ENCODE measurements around the gene PCDHA2. TPM values are rescaled to one million over a fixed set of nuclear protein-coding genes. Genes with fewer than 3 reads are reported as not detected.

PCDHA2 gene
- total and polyA plus RNA-seq, 2 donors (not counting 3 experiments of a cell fraction or from before 2014, with no cell fraction given) = not detected

DNA sequence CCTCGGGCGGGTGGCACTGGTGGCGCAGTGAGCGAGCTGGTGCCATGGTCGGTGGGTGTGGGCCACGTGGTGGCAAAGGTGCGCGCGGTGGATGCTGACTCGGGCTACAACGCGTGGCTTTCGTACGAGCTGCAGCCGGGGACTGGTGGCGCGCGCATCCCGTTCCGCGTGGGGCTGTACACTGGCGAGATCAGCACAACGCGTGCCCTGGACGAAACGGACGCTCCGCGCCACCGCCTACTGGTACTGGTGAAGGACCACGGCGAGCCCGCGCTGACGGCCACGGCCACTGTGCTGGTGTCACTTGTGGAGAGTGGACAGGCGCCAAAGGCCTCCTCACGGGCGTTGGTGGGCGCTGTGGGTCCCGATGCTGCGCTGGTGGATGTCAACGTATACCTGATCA lies 14.2 kb downstream of the PCDHA2 start:
- CTCF ChIA-PET = no interaction called here
- dilution Hi-C loops (cut with MboI; ENCODE audit: extremely low pct_ligation_motif_present, low sequenced_read_pairs) = no loop called here
- TF ChIP-seq JUN (IDR thresholded peaks at IDR 0.05; ENCODE audit: borderline replicate concordance, insufficient read depth, insufficient read length, low read depth) = no peak
- no peak for TF ChIP-seq GATA2 (IDR thresholded peaks at IDR 0.05; ENCODE audit: insufficient read depth, insufficient read length, low read depth, low read length)
- TF ChIP-seq MYC (IDR thresholded peaks at IDR 0.05; ENCODE audit: low read depth, low read length) = no peak
- TF ChIP-seq EZH2 (IDR thresholded peaks at IDR 0.05; ENCODE audit: borderline replicate concordance, low read depth, low read length, severe bottlenecking) = no peak
- TF ChIP-seq POLR2AphosphoS5 (IDR thresholded peaks at IDR 0.05; ENCODE audit: insufficient read depth, low read depth, low read length) = no peak
- TF ChIP-seq FOS (IDR thresholded peaks at IDR 0.05; ENCODE audit: borderline replicate concordance, insufficient read depth, low read length) = no peak
- TF ChIP-seq, protein P1, sequence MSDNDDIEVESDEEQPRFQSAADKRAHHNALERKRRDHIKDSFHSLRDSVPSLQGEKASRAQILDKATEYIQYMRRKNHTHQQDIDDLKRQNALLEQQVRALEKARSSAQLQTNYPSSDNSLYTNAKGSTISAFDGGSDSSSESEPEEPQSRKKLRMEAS (IDR thresholded peaks at IDR 0.05; ENCODE audit: insufficient read depth, insufficient read length) = no peak
- TF ChIP-seq POLR2A (IDR thresholded peaks at IDR 0.05; ENCODE audit: low read depth, low read length) = no peak
- TF ChIP-seq, protein P2, sequence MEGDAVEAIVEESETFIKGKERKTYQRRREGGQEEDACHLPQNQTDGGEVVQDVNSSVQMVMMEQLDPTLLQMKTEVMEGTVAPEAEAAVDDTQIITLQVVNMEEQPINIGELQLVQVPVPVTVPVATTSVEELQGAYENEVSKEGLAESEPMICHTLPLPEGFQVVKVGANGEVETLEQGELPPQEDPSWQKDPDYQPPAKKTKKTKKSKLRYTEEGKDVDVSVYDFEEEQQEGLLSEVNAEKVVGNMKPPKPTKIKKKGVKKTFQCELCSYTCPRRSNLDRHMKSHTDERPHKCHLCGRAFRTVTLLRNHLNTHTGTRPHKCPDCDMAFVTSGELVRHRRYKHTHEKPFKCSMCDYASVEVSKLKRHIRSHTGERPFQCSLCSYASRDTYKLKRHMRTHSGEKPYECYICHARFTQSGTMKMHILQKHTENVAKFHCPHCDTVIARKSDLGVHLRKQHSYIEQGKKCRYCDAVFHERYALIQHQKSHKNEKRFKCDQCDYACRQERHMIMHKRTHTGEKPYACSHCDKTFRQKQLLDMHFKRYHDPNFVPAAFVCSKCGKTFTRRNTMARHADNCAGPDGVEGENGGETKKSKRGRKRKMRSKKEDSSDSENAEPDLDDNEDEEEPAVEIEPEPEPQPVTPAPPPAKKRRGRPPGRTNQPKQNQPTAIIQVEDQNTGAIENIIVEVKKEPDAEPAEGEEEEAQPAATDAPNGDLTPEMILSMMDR (IDR thresholded peaks at IDR 0.05; ENCODE audit: extremely low read depth in 1 of 2, insufficient read depth in 1 of 2, low read depth in 1 of 2, low read length in 2 of 2) = no peak
- H4K20me1 ChIP-seq (replicated peaks; ENCODE audit: control insufficient read depth, extremely low read depth, insufficient read depth, low read length) = no peaks in the 10 kb centered on the region
- FAIRE-seq (no peak), DNase-seq (ENCODE audit: low read depth, low spot score) (no peak)
- no peak overlapping the region for H2AFZ ChIP-seq (ENCODE audit: low read depth, low read length)
- no peak overlapping the region for H3K4me2 ChIP-seq (ENCODE audit: insufficient read depth, low read length)
- POLR2A ChIA-PET = no interaction called here
- no peaks in the 10 kb centered on the region for H3K9me3 ChIP-seq (replicated peaks; ENCODE audit: control insufficient read depth, insufficient read depth, low read length)
- H3K9me1 ChIP-seq (replicated peaks; ENCODE audit: control insufficient read depth, extremely low read depth, insufficient read depth, low read length) = no peaks in the 10 kb centered on the region
- H3K27ac ChIP-seq (ENCODE audit: insufficient read depth, low read depth, low read length) = no peak overlapping the region
- BruUV-seq (replicated peaks) = no TSS peak
- H3K27me3 ChIP-seq (ENCODE audit: control insufficient read depth in 2 of 2, insufficient read depth in 2 of 2, low read length in 2 of 2) = no peaks in the 10 kb centered on the region
- H3K4me1 ChIP-seq (ENCODE audit: control insufficient read depth, extremely low read depth, insufficient read depth, low read length) = no peaks in the 10 kb centered on the region
- H3K9ac ChIP-seq (replicated peaks; ENCODE audit: extremely low read depth, insufficient read depth, low read length) = no peak overlapping the region
- no peaks in the 10 kb centered on the region for H3K79me2 ChIP-seq (ENCODE audit: control insufficient read depth, insufficient read depth, low read length)
- no peaks in the 10 kb centered on the region for H3K36me3 ChIP-seq (ENCODE audit: control insufficient read depth in 2 of 2, extremely low read depth in 1 of 2, insufficient read depth in 2 of 2, low read length in 2 of 2)
- intact Hi-C loops (cut with micrococcal nuclease) = no loop called here
- H3K4me3 ChIP-seq (replicated peaks in 1 of 3; ENCODE audit: insufficient read depth in 1 of 3, low read depth in 1 of 3, low read length in 3 of 3) = no peak overlapping the region

Data from endothelial cell of umbilical vein (primary cell).